NOMO-1 (cell line): ENCODE data around the gene HNRNPA3.
"Not testable (repeated sequence)": the region's sequence is repeated elsewhere in the genome, so short reads cannot be mapped to it uniquely, and the experiment has no call there.

Source experiments
- DNase-seq, 2 experiments: peaks; one replicate each; lab custom pipeline; 2025; ENCODE audit not compliant: unreplicated experiment in 2 of 2; lab: John Stamatoyannopoulos, UW

HNRNPA3 gene

DNA sequence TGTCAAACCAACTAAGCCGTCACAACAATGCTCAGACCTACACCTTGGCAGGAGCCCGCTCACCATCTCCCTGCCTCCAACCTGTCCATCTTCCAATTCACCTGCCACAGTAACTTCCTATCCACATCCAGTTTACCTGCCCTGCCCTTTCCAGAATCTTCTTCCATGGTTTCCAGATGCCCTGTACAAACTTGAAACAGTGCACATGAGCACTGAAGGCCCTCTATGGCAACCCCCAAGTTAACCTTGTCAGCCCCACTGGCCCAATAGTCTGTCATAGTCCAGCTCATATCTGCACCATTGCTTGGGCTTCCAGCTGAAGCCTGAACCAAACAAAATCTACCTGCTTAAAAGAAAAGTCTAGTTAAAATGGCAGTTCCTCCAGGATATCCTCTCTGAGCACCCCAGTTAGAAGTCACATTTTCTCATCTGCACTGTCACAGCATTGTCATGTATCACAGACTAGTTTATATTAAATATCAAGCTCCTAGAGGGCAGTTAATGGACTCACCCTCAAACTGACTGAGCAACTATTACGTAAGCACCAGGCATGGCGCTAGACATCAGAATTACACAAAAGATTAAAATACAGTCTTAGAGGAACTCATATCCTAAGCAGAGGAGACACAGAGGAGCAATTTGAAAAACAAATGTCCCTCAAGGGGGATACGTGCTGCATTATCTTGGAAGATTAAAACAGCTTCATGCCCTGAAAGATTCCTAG, 40.4 kb downstream of the HNRNPA3 start:
- peak; percentile 16 to 21 for DNase-seq

DNA sequence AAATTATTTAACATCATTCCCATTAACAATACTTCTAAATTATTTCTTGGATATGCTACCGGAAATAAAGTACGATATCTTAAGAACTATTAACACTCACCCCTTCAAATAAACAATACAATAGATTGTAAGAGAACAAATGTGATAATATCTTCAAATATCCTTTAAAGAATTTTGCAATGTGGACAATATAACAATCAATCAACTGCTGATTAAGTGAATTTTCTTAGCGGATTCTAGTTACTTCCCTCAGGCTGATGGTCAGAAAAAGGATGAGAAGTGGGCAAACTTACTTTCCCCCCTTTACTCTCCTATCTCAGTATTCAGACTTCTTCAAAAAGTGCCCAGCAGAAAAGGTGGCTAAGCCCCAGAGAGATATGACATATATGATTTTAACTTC, 41.1 kb downstream of the HNRNPA3 start:
- no peak for DNase-seq

DNA sequence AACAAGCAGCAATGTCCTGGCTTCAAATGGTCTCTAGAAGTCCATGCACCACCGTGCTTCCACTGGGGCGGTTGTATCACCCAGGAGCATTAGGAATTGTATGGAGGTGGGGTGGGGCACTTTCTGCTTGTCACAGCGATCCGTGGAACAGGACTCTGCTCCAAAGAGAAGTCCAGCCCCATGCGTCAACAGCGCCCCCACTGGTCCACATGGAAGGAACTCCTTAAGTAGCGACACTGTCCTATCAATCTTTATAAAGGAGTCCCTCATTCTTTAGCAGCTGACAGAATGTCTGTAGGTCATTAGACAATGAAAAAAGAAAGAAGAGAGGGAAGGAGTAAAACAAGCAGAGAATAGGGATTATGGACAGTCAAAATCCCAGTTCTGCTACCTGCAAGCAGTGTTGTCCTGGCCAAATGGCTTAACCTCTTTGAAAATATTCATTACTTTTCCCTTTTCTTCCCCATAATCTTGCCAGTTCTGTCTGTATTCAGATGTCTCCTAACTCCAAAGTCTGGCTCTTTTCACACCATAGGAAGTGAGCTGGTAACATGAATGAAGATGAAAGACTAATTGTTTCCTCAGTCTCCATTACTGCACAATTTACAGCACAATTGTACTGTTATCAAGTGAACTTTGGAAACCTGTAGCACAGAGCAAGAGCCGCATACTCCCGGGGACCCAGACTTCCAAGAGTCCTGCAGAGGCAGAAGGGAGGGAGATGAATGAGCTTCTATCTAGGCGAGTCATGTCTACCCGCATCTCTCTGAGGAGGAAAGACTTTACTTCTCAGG, 42.0 kb downstream of the HNRNPA3 start:
- DNase-seq, result no peak

DNA sequence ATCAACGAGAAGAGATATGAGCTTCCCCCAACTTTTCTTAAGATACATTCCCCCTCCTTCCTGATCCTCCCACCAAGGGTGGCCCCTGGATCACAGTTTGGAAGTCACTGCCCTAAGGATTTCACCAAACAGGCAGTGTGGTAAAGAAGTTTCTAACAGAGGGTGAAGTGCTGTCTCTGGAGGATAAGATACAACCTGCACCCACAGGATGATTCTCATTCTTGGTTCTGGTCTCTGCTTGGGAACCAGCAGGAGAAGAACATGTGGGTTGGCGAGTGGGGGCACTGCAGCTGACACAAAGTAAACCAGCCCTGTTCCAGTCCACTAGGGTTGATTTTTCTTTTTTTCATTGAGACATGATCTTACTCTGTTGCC, 42.6 kb downstream of the HNRNPA3 start:
- no peak for DNase-seq

DNA sequence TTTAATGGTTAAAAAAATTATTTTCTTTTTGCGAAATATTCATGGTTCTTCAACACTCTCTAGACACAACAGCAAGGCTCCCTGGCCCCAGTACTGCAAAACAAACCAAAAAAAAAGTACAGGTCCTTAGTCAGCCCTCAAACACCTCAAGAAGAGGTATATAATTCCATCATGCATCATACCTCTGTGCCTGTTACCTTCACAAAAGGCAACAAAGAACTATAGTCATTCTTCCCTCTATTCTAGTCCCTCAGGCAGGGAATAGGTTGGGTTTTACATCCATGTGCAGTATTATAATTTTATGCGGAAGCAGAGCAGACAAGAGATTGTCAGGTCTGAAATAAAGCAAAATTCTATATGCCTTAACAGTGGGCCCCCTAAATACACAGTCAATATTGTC, 43.4 kb downstream of the HNRNPA3 start:
- no peak for DNase-seq

DNA sequence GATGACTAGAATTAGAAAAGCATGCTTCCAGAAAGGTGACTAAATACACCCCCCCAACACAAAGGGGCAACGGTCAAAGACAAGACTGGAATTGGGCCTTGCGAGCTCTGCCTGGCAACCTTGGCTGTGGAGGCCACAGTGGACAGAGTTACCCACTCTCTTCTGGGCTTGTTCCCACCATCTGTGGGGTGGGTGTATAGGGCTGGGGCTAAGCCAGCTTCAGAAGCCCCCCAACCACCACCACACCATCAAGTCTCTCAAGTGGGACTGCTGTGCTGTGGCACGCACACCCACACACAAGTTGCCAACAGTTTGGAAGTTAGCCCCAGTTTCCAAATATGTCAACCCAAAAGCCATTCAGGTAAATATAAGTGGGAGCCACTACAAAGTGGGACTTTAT, 44.1 kb downstream of the HNRNPA3 start:
- DNase-seq, result no peak

DNA sequence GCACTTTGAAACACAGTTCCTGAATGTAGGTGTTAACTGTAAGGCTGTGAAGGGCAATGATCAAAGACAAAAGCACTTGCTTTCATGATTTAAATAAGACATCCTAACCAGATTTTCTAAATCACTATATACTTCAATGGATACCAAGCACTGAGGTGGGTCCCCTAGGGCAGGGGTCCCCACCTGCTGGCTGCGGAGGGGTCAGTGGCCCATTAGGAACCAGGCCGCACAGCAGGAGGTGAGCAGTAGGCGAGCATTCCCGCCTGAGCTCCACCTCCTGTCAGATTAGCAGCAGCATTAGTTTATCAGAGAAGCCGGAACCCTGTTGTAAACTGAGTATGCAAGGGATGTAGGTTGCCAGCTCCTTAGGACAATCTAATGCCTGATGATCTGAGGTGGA, 44.9 kb downstream of the HNRNPA3 start:
- no peak for DNase-seq

DNA sequence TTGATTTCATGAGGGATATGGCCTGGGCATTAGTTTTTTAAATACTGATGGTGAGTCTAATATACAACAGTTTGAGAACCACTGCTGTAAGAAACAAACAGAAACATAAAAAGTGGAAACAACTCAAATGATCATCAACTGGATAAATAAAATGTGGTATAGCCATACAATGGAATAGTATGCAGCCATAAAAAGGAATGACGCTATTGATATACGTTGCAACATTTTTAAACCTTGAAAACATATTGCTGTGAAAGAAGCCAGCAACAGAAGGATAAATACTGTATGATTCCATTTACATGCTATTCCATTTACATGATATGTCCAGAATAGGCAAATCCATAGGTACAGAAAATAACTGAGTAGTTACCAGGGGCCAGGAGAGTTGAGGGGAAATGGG, 45.5 kb downstream of the HNRNPA3 start:
- DNase-seq, result no peak

DNA sequence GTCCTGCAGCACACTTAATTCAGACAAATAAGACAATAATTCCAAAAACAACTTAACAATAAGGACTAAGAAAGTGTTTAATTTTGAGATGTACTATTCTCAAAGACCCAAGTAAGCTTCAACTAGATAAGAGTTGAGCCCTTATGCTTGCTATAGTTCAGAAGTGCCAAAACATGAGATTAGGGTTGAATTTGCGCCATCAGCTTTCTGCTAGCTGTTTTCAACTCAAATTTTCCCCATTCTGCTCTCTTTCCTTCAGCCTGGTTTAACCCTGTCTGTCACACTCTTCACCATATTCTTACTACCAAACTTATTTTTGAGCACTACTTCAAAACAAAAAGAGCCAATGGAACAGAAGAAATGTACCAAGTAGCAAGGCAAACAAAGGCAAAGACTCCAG, 47.8 kb downstream of the HNRNPA3 start:
- DNase-seq, result no peak

DNA sequence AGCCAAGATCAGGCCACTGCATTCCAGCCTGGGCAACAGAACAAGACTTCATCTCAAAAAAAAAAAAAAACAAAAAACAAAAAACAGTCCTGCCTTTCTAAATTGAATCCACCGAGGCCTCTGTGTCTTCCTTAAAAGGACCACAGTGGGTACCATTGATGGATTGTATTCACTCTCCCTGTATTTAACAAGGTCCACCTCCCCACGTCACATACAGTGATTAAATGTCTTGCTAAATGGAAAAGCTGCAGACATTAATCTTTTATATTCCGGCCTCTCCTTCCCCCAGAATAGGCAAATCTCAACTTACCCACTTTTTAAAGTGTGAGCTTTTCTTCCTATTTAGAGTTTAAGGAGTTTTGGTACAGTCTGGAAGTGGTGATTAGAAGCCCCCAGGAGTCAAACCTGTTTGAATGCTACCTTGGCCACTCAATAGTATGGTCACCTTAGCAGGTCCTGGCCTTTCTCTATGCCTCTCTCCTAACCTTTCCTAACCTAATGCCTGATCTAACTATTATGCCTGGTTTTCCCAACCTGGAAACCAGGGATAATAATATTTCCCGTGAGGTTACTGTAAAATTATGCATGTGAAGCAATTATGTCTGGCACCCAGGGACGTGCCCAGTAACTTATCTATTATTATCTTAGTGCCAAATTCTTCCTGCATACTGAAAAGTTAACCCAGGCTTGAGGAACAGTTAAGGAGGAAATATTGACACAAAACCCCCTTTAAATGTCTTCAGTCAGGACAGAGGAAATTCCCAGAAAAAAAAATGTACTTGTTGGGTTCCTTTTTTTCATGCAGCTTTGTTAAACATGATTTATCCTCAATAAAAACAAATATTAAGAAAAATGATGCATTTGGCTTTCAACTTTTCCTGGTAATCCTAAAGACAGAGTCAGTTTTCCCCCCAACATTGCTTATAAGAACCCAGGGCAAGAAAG, 48.8 kb downstream of the HNRNPA3 start:
- DNase-seq, result no peak

DNA sequence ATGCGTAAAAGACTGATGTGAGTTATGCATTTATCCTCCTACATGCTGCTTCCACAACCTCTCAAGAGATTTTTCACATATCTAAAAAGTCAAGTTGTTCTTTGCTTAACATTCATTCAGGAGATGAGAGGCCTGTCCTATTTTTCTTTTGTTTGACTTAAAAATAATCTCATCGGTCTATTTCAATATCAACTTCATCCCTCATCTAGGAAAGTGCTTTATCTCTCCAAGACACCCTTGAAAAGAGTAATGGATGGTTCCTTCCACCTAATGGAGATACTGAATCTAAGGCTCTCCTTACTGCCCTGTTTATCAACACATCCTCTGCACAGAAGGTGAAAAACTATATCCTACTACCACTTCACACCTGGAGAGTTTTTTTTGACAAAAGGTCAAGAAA, 49.5 kb downstream of the HNRNPA3 start:
- DNase-seq, result no peak

DNA sequence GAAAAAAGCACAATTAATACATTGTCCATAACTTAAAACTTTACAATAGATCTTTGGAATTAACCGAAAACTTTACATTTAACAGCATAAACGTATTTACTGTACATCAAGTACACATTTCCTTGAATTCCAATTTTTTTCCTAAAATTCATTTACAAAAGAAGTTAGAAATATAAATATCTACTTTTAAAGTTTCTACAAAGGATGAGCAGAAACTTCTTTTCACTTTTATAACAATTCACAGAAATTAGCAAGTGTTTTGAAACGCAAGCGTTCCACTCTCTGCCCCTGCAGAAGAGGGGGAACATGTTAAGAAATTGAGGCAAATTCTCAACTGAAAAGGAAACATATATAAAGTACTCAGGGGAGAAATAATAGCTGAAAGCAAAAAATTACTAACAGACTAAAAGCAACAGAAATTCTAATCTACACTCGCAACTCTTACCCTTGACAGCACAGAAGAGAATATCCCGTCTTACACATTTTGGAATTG, 50.4 kb downstream of the HNRNPA3 start:
- DNase-seq, result no peak

DNA sequence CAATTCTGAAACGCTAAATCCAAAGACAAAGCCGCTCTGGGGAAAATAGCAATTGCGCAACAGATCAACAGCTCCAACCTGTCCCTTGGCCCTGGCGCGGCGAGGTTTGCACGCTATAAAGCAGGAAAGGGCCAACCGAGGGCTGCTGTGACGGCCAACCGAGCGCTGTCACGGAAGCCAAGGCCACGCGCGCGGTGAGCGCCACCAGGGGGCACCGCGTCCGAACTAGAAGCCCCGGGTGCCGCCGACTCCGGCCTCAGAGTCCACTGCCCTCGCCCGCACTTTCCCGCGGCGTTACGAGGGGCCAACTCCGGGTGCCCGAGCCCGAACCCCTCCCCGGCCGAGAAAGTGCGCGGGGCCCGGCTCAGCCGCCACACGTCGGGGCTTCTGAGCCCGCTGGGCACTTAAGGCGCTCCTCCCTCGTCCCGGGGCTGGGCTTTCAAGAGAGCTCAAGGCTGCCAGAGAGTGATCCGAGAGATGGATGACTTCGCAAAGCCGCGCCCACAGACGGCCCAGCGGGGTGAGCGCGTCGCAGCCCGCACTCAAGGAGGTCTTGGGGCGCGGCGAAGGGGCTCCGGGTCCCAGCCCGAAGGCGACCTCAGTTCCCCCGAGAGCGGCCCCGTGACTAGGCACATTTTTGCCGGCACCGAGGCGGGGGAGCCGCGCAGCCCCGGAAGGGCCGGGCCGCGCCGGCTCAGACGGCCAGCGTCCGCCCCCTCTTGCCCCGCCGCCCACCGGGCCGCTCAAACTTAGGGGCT, 51.0 kb downstream of the HNRNPA3 start:
- peak; percentile 93 to 94 for DNase-seq

DNA sequence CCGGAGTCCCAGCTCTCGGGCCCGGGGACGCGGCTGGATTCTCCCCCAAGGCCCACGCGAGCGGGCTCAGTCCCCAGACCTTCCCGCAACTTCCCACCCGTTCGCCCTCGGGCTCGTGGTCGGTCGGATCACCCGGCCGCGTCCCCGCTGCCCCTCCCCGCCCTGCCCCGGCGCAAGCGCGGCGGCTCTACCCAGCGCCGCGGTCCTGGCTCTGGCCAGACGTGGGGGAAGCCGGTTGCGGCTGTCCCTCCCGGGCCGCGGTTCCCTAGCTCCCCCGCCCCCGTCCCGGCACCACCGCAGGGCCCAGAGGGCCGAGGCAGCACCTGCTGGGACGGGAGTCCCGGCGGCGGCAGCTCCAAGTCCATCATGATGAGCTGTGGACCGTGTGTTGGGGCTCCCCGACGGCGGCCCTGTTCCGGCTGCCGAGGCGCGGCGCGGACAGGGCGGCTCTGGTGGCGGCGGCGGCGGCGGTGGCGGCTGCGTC, 51.7 kb downstream of the HNRNPA3 start:
- no peak for DNase-seq

DNA sequence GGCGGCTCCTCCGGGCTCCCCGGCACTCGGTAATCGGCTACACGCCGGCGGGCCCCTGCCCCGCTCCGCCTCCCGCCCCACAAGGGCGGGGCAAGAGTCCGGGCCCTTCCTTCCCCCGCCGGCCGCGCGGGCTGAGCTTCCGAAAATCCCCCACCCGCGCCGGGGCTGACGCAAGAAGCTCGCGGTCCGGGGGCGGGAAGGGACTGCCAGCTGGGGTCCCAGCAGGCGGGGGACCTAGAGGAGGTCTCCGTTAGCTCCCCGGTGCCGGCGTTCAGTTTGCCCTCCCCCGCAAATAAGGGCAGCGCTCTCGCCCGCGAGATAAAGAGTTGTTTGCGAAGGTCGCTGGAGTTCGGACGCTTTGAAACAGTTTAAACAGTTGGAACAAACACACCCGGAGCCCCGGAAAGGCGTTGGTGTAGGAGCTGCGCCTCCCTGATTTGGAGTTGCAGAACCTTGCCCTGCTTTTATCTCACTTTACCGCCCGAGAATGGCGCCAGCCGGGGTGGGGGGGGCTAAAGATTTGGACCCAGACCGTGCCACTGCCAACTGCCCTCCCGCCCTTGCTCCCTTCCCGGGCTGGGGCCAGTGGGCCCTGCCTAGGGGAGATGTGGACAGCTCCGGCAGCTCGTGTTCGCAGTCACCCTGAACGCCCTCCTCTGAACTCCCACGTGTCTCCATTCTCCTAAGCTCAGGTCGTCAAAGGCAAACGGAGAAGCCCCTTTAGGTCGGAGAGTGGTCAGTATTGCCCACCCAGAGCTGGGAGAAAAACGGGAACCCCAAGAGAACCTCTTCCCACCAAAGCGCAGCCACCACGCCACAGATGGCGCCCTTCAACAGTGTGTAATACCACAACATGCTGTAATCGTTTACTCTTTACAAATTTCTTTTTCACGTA, 52.3 kb downstream of the HNRNPA3 start, which contains the start of gene NFE2L2:
Gene NFE2L2, minus strand, starts transcription at position 35 of the 895 bp plus-strand sequence. CDS start 151 bp downstream, outside the sequence.
- peak; percentile 79 to 92 for DNase-seq

DNA sequence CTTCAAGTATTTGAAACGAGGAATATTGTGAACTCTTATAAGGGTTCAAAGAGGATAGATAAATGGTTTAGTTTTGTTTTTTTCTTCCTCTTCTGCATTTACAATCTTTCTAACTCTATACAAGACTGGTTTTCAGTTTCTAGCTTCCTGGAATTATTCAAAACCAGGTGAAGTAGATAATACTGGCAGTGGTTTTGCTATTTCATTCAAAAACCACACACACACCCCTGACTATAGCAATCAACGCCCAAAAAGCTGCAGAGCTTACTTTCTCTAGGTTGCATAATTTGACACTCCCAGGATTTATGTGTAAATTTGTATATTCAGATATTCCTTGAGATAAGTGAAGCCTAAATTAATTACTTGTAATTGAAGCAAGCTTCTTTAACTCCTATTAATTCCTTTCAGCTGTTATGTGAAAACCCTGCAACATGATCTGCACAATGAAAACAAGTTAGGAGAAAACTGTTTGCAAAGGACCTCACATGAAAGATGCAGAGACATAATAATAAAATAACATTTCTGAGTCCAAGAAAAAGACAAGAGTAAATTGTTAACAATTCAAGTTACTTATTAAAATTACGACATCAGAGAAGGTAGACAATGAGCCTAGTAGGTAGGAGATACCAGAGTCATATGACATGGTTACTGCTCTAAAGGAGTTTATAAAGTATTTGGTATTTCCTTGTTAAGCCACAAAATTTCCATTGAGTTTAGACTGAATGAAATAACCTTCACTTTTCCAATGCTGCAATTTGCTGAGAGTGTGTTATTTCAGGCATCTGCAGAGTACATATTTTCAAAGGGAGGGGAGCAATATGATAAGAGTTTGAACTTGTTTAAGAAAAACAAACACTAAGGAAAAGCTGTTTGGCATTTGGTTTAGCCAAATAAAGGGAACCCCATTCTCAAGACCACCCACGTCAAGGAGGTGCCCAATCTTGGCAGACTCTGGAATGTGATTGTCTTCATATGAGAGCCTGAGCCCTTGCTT, 53.5 kb downstream of the HNRNPA3 start:
- peak; percentile 61 to 80 for DNase-seq

DNA sequence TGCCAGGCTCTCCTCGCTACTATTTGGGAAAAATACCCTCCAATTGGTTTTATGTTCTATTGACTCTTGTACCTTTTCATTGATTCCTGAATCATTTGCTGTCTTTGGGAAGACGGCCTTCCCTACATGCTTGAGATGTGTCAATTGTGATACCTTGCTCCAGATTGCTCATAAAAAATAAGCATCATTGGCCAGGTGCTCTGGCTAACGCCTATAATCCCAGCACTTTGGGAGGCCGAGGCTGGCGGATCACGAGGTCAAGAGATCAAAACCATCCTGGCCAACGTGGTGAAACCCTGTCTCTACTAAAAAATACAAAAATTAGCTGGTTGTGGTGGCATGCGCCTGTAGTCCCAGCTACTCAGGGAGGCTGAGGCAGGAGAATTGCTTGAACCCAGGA, 54.4 kb downstream of the HNRNPA3 start:
- DNase-seq, result not testable (repeated sequence)
